Endothelial cell of umbilical vein (primary cell): ENCODE data around the gene XRCC4. TPM values are rescaled to one million over a fixed set of nuclear protein-coding genes. Genes with fewer than 3 reads are reported as not detected.

ENCODE experiments used
- BruUV-seq: library from RNA; stranded (reverse); fragments of 400-500 nt; replicated peaks from 2 replicates; lab custom pipeline; 2021; lab: Mats Ljungman, UMichigan
- CTCF ChIA-PET: fragments of 300-600, 350-600 bp; sonication (Branson Sonifier 250); formaldehyde crosslinking; loops from one replicate; lab custom pipeline; 2021; ENCODE audit warnings: antibody characterized with exemption, inconsistent platforms; lab: Charles Lee
- POLR2A ChIA-PET: fragments of 300-600, 350-600 bp; sonication (Branson Sonifier 250); formaldehyde crosslinking; loops from one replicate; lab custom pipeline; 2021; ENCODE audit warnings: antibody characterized with exemption, inconsistent platforms; lab: Charles Lee
- DNase-seq: peaks from one replicate; pipeline ENCODE4 v3.0.0-alpha.2; 2011; ENCODE audit warnings: low read depth, low spot score
- FAIRE-seq: peaks from 2 replicates; lab custom pipeline; 2011; peaks lifted over from hg19 to GRCh38; lab: Jason Lieb, UNC
- H2AFZ ChIP-seq: 2 replicates; pipeline ENCODE4 v1.6.0; 2012; ENCODE audit warnings: low read depth, low read length, control low read depth, inconsistent platforms
- H3K27ac ChIP-seq: 2 replicates; pipeline ENCODE4 v1.5.1; 2011; ENCODE audit warnings: low read depth, mild to moderate bottlenecking, control low read depth, low read length, moderate library complexity; ENCODE audit not compliant: insufficient read depth
- H3K27me3 ChIP-seq, 2 experiments: 2 replicates each; pipeline versions ENCODE4 v1.6.0 to v1.6.1; 2011; ENCODE audit warnings: low read length in 2 of 2, mixed read lengths in 1 of 2; ENCODE audit not compliant: control insufficient read depth in 2 of 2, insufficient read depth in 2 of 2
- H3K36me3 ChIP-seq, 2 experiments: 2 replicates in 1 of 2; 3 replicates in 1 of 2; pipeline ENCODE4 v1.5.1; 2011; ENCODE audit warnings: low read length in 2 of 2, mild to moderate bottlenecking in 1 of 2, moderate library complexity in 1 of 2; ENCODE audit not compliant: control insufficient read depth in 2 of 2, insufficient read depth in 2 of 2; ENCODE audit errors: extremely low read depth in 1 of 2
- H3K4me1 ChIP-seq: 3 replicates; pipeline ENCODE4 v1.5.1; 2011; ENCODE audit warnings: mild to moderate bottlenecking, low read length; ENCODE audit not compliant: control insufficient read depth, insufficient read depth; ENCODE audit errors: extremely low read depth
- H3K4me2 ChIP-seq: 2 replicates; pipeline ENCODE4 v1.6.1; 2011; ENCODE audit warnings: low read length, control low read depth, mixed read lengths; ENCODE audit not compliant: insufficient read depth
- H3K4me3 ChIP-seq, 3 experiments: fragments of 200-600 bp in 1 of 3; sonication (generic), shearing (Covaris generic) in 1 of 3; replicated peaks in 1 of 3; 2 replicates each; pipeline ENCODE4 v1.5.1; 2011 to 2016; ENCODE audit warnings: control low read depth in 3 of 3, low read length in 3 of 3, mild to moderate bottlenecking in 2 of 3, inconsistent platforms in 1 of 3, low read depth in 1 of 3, moderate library complexity in 1 of 3; ENCODE audit not compliant: insufficient read depth in 1 of 3
- H3K79me2 ChIP-seq: 2 replicates; pipeline ENCODE4 v1.6.0; 2012; ENCODE audit warnings: low read length, inconsistent platforms; ENCODE audit not compliant: control insufficient read depth, insufficient read depth
- H3K9ac ChIP-seq: replicated peaks from 2 replicates; pipeline ENCODE3; 2011; ENCODE audit warnings: low read length, control low read depth; ENCODE audit not compliant: insufficient read depth; ENCODE audit errors: extremely low read depth
- H3K9me1 ChIP-seq: replicated peaks from 3 replicates; pipeline ENCODE4 v1.6.0; 2011; ENCODE audit warnings: mild to moderate bottlenecking, low read length; ENCODE audit not compliant: control insufficient read depth, insufficient read depth; ENCODE audit errors: extremely low read depth
- H3K9me3 ChIP-seq: replicated peaks from 2 replicates; pipeline ENCODE4 v1.5.1; 2012; ENCODE audit warnings: low read length, inconsistent platforms; ENCODE audit not compliant: control insufficient read depth, insufficient read depth
- H4K20me1 ChIP-seq: replicated peaks from 2 replicates; pipeline ENCODE3; 2011; ENCODE audit warnings: mild to moderate bottlenecking, low read length; ENCODE audit not compliant: control insufficient read depth, insufficient read depth; ENCODE audit errors: extremely low read depth
- CTCF ChIP-seq, 2 donors: IDR thresholded peaks; 1 replicate in 1 of 2; 2 replicates in 1 of 2; pipeline ENCODE4 v1.5.1; 2011; ENCODE audit warnings: low read length in 2 of 2, mild to moderate bottlenecking in 2 of 2, moderate library complexity in 2 of 2, control low read depth in 1 of 2, inconsistent platforms in 1 of 2, low read depth in 1 of 2; ENCODE audit not compliant: insufficient read depth in 1 of 2; ENCODE audit errors: extremely low read depth in 1 of 2
- EZH2 ChIP-seq: IDR thresholded peaks from 2 replicates; pipeline ENCODE4 v1.6.1; 2012; ENCODE audit warnings: borderline replicate concordance, low read depth, mild to moderate bottlenecking, moderate library complexity, low read length, inconsistent platforms; ENCODE audit not compliant: severe bottlenecking
- FOS ChIP-seq: IDR thresholded peaks from 2 replicates; pipeline ENCODE4 v1.6.1; 2011; ENCODE audit warnings: mild to moderate bottlenecking, low read length, moderate library complexity, borderline replicate concordance; ENCODE audit not compliant: insufficient read depth
- GATA2 ChIP-seq: IDR thresholded peaks from 2 replicates; pipeline ENCODE4 v1.7.0; 2011; ENCODE audit warnings: low read depth, mild to moderate bottlenecking, moderate library complexity, mixed read lengths, low read length; ENCODE audit not compliant: insufficient read length, insufficient read depth
- JUN ChIP-seq: IDR thresholded peaks from 2 replicates; pipeline ENCODE4 v1.6.1; 2011; ENCODE audit warnings: borderline replicate concordance, low read depth; ENCODE audit not compliant: insufficient read length, insufficient read depth
- MAX ChIP-seq: IDR thresholded peaks from 2 replicates; pipeline ENCODE4 v1.6.1; 2011; ENCODE audit not compliant: insufficient read depth, insufficient read length
- MYC ChIP-seq: IDR thresholded peaks from one replicate; pipeline ENCODE4 v1.6.1; 2011; ENCODE audit warnings: mild to moderate bottlenecking, low read depth, low read length
- POLR2A ChIP-seq: IDR thresholded peaks from 2 replicates; pipeline ENCODE4 v1.6.1; 2012; ENCODE audit warnings: low read depth, mild to moderate bottlenecking, control low read depth, low read length
- POLR2AphosphoS5 ChIP-seq: IDR thresholded peaks from 2 replicates; pipeline ENCODE4 v1.6.1; 2012; ENCODE audit warnings: low read depth, mild to moderate bottlenecking, control low read depth, low read length, moderate library complexity; ENCODE audit not compliant: insufficient read depth
- dilution Hi-C: fragments of 300-500 bp; cut with MboI; formaldehyde crosslinking; loops from one replicate; pipeline ENCODE4 v1.15.0; 2019; ENCODE audit warnings: low sequenced_read_pairs; ENCODE audit not compliant: extremely low pct_ligation_motif_present
- intact Hi-C: fragments of 100-400 bp; cut with micrococcal nuclease; formaldehyde crosslinking; loops from one replicate; pipeline ENCODE4 v1.10.0; 2022
- polyA plus RNA-seq, 4 experiments: library from polyadenylated mRNA; depleted of rRNA in 3 of 4; stranded (reverse) in 3 of 4; unstranded in 1 of 4; fragments of >200 nt; gene quantifications; 2 replicates each; pipeline versions ENCODE4 v1.2.1 to v1.2.3, GENCODE V29; 2011 to 2012; ENCODE audit warnings: missing spikeins in 1 of 4
- total RNA-seq: library from RNA; stranded (reverse); gene quantifications from 2 replicates; pipeline ENCODE4 v1.2.3, GENCODE V29; 2021

The XRCC4 gene
- total and polyA plus RNA-seq, 2 donors (not counting 3 experiments of a cell fraction or from before 2014, with no cell fraction given) = 1.3 to 7.7 TPM

- dilution Hi-C loops (no loop called here), intact Hi-C loops (no loop called here)
- TF ChIP-seq FOS (no peak), CTCF (IDR thresholded peaks at IDR 0.05; ENCODE audit: extremely low read depth in 1 of 2, insufficient read depth in 1 of 2, low read depth in 1 of 2, low read length in 2 of 2) (no peak), POLR2AphosphoS5 (no peak), MYC (no peak), JUN (no peak), POLR2A (no peak), GATA2 (no peak), EZH2 (no peak), MAX (no peak)
- FAIRE-seq (no peak), DNase-seq (no peak)
- Histone ChIP-seq H3K36me3 (no peaks in the 10 kb centered on the region), H3K27ac (no peak overlapping the region), H3K4me3 (no peak overlapping the region), H3K9ac (no peak overlapping the region), H3K4me1 (peaks cover 11% of the 10 kb centered on the region), H2AFZ (no peak overlapping the region), H4K20me1 (no peaks in the 10 kb centered on the region), H3K79me2 (no peaks in the 10 kb centered on the region), H3K9me3 (no peaks in the 10 kb centered on the region), H3K27me3 (no peaks in the 10 kb centered on the region), H3K4me2 (no peak overlapping the region), H3K9me1 (no peaks in the 10 kb centered on the region)
- BruUV-seq = no TSS peak
- ChIA-PET CTCF (interaction anchor here (1.0 to 1.6 kb wide), 5 partner anchors 30 to 1036 kb away, joined by 3 to 12 read pairs (median 3); no protein-coding TSS in a partner anchor), POLR2A (no interaction called here)
Measured at GRCh38 chr5:83400241-83400640, 322.9 kb downstream of the XRCC4 start.
